H7 (cell line): ENCODE results near the gene ADGB. TPM values are rescaled to one million over a fixed set of nuclear protein-coding genes. Genes with fewer than 3 reads are reported as not detected.
"Not testable (repeated sequence)": the region's sequence is repeated elsewhere in the genome, so short reads cannot be mapped to it uniquely, and the experiment has no call there.

Source experiments
- DNase-seq: peaks from one replicate; pipeline ENCODE4 v3.0.0; 2012
- H3K27me3 ChIP-seq: 2 replicates; pipeline ENCODE4 v1.6.0; 2011; ENCODE audit warnings: mild to moderate bottlenecking, low read length; ENCODE audit not compliant: control insufficient read depth, insufficient read depth
- H3K36me3 ChIP-seq: replicated peaks from 2 replicates; pipeline ENCODE4 v1.5.1; 2011; ENCODE audit warnings: low read length; ENCODE audit not compliant: control insufficient read depth, insufficient read depth
- H3K4me3 ChIP-seq: 2 replicates; pipeline ENCODE4 v1.5.1; 2011; ENCODE audit warnings: low read depth, mild to moderate bottlenecking, control low read depth, low read length, moderate library complexity; ENCODE audit not compliant: insufficient read depth
- total RNA-seq: library from RNA; depleted of rRNA; stranded (reverse); fragments of >200 nt; shearing (Covaris generic); gene quantifications from 2 replicates; pipeline ENCODE4 v1.2.3, GENCODE V29; 2014

The ADGB gene
- total RNA-seq, 1 experiment from 2014 or later = not detected

DNA sequence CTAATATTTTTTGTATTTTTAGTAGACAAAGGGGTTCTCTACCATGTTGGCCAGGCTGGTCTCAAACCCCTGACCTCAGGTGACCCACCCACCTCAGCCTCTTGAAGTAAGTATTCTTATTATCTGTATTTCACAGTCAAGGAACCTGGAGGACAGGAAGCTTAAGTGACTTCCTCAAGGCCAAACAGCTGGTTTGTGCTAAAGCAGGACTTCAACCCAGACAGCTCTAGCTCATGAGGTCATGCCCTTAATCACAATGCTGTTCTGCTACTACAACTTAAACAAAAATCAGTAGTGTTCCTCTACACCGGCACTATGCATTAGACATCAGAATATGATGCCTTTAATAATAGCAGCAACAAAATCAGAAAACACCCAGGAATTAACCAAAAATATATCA lies 168.9 kb downstream of the ADGB start:
- DNase-seq = no peak
- Histone ChIP-seq H3K27me3 (no peaks in the 10 kb centered on the region), H3K36me3 (no peaks in the 10 kb centered on the region), H3K4me3 (no peak overlapping the region)

DNA sequence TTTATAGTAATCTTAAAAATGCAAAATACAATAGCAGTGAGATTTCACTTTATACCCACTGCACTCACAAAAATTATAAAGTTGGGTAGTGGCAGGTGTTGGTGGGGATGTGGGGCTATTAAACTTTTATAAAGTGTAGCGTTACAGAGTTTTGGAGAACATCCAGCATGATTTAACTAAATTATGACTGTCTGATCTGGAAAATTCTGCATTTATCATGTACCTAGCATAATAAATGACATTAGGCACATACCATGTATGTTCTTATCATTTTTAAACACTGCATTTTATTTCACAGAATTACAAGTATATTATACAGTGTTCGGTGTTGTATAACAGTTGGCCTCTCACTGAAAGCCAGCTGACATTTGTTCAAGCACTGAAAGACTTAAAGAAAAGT lies 169.9 kb downstream of the ADGB start:
- H3K36me3 ChIP-seq = no peaks in the 10 kb centered on the region
- no peaks in the 10 kb centered on the region for H3K27me3 ChIP-seq
- DNase-seq = no peak
- no peak overlapping the region for H3K4me3 ChIP-seq

DNA sequence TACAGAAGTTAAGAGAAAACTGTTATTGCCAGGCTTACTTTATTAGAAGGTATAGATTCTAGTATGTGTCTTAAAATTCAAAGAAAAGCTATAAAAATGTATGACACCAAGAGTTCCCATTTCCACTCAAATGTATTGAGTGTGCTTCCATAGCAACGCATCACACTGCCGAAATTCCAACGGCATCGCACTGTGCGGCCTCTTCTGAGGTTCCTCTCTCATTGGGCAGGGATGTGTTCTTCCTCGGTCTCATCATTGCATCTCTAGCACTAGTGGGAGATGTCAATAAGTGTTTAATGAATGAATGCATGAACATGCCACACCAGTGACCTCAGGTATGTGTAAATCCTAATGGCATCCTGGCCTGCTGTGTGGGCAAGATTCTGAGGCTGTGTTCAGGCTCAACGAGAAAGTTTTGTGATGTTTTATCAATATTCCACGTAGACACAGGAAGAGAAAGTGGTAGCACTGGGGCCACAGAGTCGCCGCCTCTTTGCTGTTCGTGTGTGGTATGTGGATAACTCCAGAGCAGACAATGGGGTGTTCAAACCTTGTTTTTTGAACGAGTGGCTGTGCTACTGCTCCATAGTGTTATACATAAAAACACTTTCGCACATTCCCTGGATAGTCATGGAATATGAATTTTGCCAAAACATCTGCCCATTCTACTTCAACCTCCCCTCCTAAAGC lies 171.6 kb downstream of the ADGB start:
- no peaks in the 10 kb centered on the region for H3K36me3 ChIP-seq
- DNase-seq = no peak
- no peak overlapping the region for H3K4me3 ChIP-seq
- no peaks in the 10 kb centered on the region for H3K27me3 ChIP-seq

DNA sequence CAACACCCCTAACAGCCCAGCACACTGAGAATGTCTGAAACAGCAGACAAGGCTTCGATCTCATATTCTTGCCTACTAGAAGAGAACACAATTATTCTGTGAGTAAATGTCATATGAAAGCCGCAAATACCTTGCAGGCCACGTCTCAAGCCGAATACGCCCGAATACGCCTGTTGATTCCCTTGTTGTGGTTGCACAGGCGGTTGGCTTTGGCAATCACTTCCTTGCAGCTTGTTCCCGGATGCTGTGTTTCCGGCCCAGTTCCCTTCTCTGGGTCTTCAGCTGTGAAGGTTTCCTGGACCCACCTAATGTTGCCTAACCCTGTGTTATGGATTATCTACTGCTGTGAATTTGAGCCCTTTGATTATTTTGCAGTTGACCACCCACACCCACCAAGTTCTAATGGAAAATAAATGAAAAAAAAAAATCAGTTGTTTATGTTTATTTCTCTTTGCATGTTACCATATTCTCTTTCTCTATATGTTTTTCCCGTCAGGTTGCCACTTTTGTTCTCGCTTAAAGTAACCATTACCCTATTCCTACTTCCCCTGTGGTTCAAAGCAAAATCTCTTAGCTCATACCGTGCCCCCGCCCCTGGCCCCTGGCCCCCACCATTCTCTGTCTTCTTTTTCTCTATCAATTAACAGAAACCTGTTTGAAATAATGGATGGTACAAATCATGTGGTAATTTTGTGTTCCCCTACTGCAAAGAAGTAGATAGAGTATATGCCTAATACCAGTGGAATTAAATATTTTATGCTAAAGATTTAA lies 172.4 kb downstream of the ADGB start:
- H3K36me3 ChIP-seq = no peaks in the 10 kb centered on the region
- no peak for DNase-seq
- H3K4me3 ChIP-seq = no peak overlapping the region
- no peaks in the 10 kb centered on the region for H3K27me3 ChIP-seq

DNA sequence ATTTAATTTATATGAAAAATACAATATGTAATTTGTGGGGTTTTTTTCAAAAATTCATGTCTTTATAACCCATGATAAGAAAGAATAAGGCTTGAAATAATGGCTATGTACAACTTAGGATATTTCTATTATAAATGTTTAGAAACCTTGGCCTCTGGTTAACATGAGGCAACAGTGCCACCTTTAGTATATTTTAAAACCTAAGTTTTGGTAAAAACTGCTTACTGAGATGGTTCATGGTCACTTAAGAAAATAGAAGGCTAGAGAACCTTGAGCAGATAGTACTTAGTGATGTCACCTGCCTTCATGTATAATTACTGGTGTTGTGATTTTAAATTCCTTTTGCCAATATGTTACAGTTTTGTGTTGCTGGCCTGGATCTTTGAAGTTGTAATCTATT lies 176.4 kb downstream of the ADGB start:
- Histone ChIP-seq H3K4me3 (no peak overlapping the region), H3K27me3 (no peaks in the 10 kb centered on the region), H3K36me3 (no peaks in the 10 kb centered on the region)
- DNase-seq = no peak

DNA sequence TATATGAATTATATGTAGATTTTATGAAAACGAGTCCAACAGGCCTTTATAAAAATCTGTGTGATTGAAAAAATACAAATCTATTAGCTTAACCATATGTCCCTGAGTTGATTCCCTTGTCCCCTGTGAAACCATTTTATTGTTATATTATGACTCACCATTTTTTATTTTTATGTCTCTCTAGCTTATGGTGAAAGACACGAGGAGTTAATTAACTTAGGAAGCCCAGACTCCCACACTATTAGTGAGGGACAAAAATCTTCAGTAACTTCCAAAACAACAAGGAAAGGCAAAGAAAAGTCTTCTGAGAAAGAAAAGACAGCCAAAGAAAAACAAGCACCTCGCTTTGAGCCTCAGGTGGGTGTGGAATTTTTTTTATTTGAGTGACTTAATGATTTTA lies 183.1 kb downstream of the ADGB start:
- H3K4me3 ChIP-seq = no peak overlapping the region
- H3K36me3 ChIP-seq = no peaks in the 10 kb centered on the region
- DNase-seq = no peak
- H3K27me3 ChIP-seq = no peaks in the 10 kb centered on the region

DNA sequence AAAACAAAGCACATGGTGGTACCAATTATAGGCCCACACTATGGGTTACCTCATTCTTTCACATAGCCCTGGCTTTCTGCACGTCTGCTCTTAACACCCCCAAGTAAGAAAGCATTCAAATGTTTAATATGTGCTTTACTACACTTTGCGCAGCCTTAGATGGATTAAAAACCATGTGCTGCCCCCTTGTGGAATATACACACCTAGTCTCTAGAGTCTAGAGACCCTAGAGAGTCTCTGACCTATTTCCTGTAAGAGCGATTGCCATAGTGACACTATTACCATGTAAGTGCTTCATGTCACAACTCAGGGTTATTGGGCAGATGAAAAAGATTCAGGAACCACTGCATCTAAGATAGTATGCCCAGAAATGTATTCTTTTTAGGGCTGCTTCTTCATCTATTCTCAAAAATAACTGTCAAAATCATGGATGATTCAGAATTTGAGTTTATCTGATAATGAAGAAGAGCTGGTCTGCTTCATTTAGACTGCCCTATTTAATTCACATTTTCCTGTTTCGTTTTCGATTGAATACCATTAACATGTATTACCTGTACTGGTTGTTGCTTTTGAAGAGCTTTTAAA lies 186.3 kb downstream of the ADGB start:
- Histone ChIP-seq H3K27me3 (no peaks in the 10 kb centered on the region), H3K36me3 (no peaks in the 10 kb centered on the region), H3K4me3 (no peak overlapping the region)
- DNase-seq = peak; percentile 22

DNA sequence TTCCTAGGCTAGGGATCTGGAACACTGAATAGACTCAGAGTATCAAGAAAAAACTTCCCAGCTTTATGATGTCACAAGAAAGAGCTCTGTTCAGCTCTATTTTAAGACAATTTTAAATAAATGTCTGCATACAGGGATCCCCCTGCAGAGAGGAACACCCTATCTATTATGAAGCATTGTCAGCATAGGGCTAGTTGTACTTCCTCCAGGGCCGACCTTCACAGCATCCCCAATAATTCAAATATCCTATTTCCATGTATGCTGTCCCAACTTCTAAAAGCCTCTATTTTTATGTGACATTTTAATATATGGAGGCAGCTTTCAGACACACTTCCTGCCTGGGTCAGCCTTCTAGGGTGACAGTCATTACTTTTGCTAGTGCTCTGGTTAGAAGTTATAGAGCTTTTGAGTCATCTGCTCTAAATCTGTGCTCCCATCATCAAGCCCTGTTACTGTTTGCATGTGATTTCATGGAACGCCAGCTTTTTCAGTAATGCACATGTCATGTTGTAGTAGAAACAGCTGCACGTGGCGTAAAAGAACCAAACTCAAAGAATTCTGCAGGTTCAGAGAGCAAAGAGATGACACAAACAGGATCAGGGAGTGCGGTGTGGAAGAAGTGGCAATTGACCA lies 189.2 kb downstream of the ADGB start:
- H3K27me3 ChIP-seq = no peaks in the 10 kb centered on the region
- no peak overlapping the region for H3K4me3 ChIP-seq
- DNase-seq = no peak
- H3K36me3 ChIP-seq = no peaks in the 10 kb centered on the region

DNA sequence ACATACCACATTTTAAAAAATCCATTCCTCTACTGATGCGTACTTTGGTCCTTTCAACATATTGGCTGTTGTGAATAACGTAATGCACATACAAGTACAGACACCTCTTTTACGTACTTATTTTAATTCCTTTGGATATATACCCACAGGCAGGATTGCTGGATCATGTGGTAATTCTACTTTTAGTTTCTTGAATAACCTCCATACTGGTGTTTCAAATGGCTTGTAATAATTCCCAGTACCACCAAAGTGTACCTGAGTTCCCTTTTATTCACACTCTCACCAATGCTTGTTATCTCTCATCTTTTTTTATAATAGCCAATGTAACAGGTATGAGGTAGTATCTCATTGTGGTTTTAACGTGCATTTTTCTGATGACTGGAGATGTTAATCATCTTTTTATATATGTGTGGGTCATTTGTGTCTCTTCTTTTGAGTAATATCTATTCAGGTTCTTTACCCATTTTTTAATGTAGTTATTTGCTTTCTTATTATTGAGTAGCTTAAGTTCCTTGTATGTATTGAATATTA lies 191.9 kb downstream of the ADGB start:
- no peak overlapping the region for H3K4me3 ChIP-seq
- no peak for DNase-seq
- no peaks in the 10 kb centered on the region for H3K36me3 ChIP-seq
- no peaks in the 10 kb centered on the region for H3K27me3 ChIP-seq

DNA sequence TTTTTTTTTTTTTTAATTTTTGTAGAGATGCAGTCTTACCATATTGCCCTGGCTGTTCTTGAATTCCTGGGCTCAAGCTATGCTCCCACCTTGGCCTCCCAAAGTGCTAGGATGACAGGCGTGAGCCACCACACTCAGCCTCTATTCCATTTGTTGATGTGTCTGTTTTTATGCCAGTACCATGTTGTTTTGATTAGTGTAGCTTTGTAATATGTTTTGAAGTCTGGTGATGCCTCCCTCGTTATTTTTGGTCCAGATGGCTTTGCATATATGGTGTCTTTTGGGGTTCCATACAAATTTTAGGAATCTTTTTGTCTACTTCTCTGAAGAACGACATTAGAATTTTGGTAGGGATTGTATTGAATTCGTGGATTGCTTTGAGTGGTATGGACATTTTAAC lies 193.2 kb downstream of the ADGB start:
- Histone ChIP-seq H3K4me3 (no peak overlapping the region), H3K36me3 (no peaks in the 10 kb centered on the region), H3K27me3 (no peaks in the 10 kb centered on the region)
- no peak for DNase-seq

DNA sequence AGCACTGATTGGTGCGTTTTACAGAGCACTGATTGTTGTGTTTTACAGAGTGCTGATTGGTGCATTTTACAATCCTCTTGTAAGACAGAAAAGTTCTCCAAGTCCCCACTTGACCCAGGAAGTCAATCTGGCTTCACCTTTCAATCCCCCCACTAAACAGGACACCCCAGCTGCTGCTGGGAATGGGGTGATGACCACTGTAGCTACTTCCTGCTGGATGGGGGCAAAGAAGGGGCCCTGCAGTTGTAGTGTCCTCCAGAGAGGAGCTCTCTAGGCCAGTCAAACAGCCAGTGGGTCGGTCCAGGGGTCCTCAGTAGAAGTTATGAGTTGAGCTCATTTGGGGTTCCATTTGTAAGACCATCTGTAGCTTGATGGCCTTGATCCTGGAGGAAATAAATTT lies 194.4 kb downstream of the ADGB start:
- not testable (repeated sequence) for H3K4me3 ChIP-seq, H3K27me3 ChIP-seq

DNA sequence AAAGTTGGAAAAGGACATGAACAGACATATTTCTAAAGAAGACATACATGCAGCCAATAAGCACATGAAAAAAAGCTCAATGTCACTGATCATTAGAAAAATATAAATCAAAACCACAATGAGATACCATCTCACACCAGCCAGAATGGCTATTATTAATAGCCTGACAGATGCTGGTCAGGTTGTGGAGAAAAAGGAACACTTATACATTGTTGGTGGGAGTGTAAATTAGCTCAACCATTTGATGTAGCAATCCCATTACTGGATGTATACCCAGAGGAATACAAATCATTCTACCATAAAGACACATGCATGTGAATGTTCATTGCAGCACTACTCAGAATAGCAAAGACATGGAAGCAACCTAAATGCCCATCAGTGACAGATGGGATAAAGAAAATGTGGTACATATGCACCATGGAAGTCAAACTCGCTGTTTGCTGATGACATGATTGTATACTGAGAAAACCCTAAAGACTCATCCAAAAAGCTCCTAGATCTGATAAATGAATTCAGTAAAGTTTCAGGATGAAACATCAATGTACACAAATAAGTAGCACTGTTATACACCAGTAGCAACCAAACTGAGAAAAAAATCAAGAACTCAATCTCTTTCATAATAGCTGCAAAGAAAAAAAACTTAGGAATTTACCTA lies 196.8 kb downstream of the ADGB start:
- DNase-seq = no peak
- Histone ChIP-seq H3K4me3 (no peak overlapping the region), H3K27me3 (no peaks in the 10 kb centered on the region), H3K36me3 (no peaks in the 10 kb centered on the region)

More for the DNA sequence above, 194.4 kb downstream of the ADGB start:
- H3K36me3 ChIP-seq, DNase-seq: not testable (repeated sequence)

DNA sequence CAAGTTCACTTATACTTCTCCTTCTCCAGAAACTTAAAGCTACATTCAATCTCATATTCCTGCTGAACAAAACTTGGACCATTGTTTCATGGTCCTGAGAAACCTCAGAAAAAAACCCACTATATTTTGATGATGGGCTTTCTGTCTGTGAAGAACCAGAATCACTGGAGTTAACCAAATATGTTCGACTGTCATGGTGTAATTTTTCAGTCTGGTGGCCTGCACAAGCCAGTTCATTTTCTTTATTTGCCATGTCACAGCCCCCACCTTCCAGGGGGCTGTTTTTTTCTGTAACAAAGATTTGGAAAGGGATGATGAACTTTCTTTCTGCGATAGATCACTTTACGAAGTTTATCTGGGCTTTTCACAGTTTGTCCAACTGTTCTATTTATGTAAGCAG lies 204.4 kb downstream of the ADGB start:
- not testable (repeated sequence) for H3K4me3 ChIP-seq, H3K27me3 ChIP-seq, H3K36me3 ChIP-seq, DNase-seq

DNA sequence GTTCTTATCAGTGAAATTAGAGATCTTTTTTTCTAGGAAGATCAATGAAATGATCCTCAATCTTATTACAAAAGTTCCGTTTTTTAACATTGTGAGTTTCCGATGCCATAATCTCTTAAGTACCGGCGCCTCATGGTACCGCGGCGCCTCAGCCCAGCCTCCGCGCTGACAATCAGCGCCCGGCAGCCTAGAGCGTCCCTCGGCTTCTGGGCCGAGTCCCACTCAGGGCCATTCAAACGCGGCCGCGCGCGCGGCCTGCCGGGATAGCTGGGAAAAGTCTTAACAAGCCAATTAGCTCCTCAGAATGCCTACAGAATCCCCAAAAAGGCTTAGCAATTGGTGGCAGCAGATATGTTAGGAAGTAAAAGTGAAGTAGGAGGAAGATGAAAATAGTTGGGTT lies 204.8 kb downstream of the ADGB start:
- no peaks in the 10 kb centered on the region for H3K27me3 ChIP-seq
- no peaks in the 10 kb centered on the region for H3K36me3 ChIP-seq
- H3K4me3 ChIP-seq = no peak overlapping the region
- DNase-seq = peak; percentile 6
